OCI-LY3 (cell line): ENCODE measurements around the gene FRAS1.

ENCODE experiments used
- H2AFZ ChIP-seq: fragments of 200-600, 300-600 bp; shearing (Covaris generic); 2 replicates; pipeline ENCODE4 v1.6.0; 2014; ENCODE audit warnings: antibody characterized with exemption, low read depth, low read length
- H3K27ac ChIP-seq: fragments of 200-600, 300-600 bp; sonication (generic); 2 replicates; pipeline ENCODE4 v1.5.1; 2014; ENCODE audit warnings: mild to moderate bottlenecking, low read length, moderate library complexity, mixed read lengths
- H3K27me3 ChIP-seq: fragments of 200-600, 300-600 bp; sonication (generic); 2 replicates; pipeline ENCODE4 v1.6.1; 2014; ENCODE audit warnings: low read depth, low read length, mixed read lengths
- H3K36me3 ChIP-seq: fragments of 200-600, 300-600 bp; sonication (generic); replicated peaks from 2 replicates; pipeline ENCODE3; 2014; ENCODE audit warnings: low read depth, low read length, mixed read lengths
- H3K4me1 ChIP-seq: fragments of 300-600, 200-600 bp; sonication (generic); 2 replicates; pipeline ENCODE4 v1.6.1; 2014; ENCODE audit warnings: low read length, mixed read lengths
- H3K4me2 ChIP-seq: fragments of 200-600, 300-600 bp; sonication (generic); 2 replicates; pipeline ENCODE4 v1.6.1; 2014; ENCODE audit warnings: low read length, mixed read lengths
- H3K4me3 ChIP-seq: fragments of 300-600, 200-600 bp; sonication (generic); 2 replicates; pipeline ENCODE4 v1.5.1; 2014; ENCODE audit warnings: antibody characterized with exemption, mild to moderate bottlenecking, low read length, moderate library complexity
- H3K79me2 ChIP-seq: fragments of 300-600, 200-600 bp; shearing (Covaris generic); 2 replicates; pipeline ENCODE4 v1.6.1; 2014; ENCODE audit warnings: mild to moderate bottlenecking, low read length, mixed read lengths
- H3K9ac ChIP-seq: fragments of 300-600, 200-600 bp; shearing (Covaris generic); 2 replicates; pipeline ENCODE4 v1.6.0; 2014; ENCODE audit warnings: mild to moderate bottlenecking, low read length, moderate library complexity
- H3K9me3 ChIP-seq: fragments of 200-600, 300-600 bp; shearing (Covaris generic); 2 replicates; pipeline ENCODE4 v1.6.1; 2014; ENCODE audit warnings: low read length, mixed read lengths; ENCODE audit not compliant: insufficient read depth
- H4K20me1 ChIP-seq: fragments of 200-600, 300-600 bp; sonication (generic); 2 replicates; pipeline ENCODE4 v1.6.1; 2016; ENCODE audit warnings: low read length, mixed read lengths; ENCODE audit not compliant: insufficient read depth
- CTCF ChIP-seq: fragments of 200-600, 300-600 bp; sonication (generic); IDR thresholded peaks from 2 replicates; pipeline ENCODE4 v1.5.1; 2014; ENCODE audit warnings: antibody characterized with exemption, low read length, low read depth
- EZH2phosphoT487 ChIP-seq: fragments of 200-600 bp; shearing (Covaris generic); IDR thresholded peaks from 2 replicates; pipeline ENCODE4 v1.6.1; 2018; ENCODE audit warnings: antibody characterized with exemption, mixed run types, low read depth

Gene FRAS1

DNA sequence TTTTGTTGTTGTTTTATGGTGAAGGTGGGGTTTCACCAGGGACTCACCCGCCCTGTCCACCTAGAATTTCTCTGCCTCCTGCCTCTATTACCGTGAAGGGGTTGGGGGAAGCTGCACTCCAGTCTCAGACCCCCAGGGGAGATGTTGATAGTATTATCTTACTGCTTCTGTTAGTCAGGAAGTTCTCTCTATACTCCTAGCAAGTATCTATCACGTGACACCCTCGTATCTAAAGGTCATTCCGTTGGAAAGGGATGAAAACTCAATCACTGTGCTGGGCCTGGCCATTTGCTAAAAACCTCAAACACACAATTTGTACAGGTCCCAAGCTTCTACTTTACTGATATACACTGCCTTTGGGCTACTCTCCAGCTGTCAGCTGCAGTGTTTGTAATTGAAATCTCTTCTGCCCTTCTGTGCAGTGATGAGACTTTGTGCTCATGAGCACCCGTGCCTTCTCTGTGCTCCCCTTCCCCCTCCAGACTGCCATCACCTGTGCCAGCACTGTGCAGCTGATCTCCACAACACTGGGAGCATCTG, 306.0 kb downstream of the FRAS1 start:
- Histone ChIP-seq H3K27me3 (no peaks in the 10 kb centered on the region), H3K79me2 (no peaks in the 10 kb centered on the region), H2AFZ (no peak overlapping the region), H3K9me3 (no peaks in the 10 kb centered on the region), H3K4me3 (no peak overlapping the region), H3K4me1 (0 out of 2 replicates have a peak, but pooled peaks cover 3% of the 10 kb centered on the region), H3K36me3 (no peaks in the 10 kb centered on the region), H3K27ac (no peak overlapping the region), H3K4me2 (no peak overlapping the region), H4K20me1 (no peaks in the 10 kb centered on the region), H3K9ac (no peak overlapping the region)
- no peak for TF ChIP-seq CTCF
- TF ChIP-seq EZH2phosphoT487, result no peak

DNA sequence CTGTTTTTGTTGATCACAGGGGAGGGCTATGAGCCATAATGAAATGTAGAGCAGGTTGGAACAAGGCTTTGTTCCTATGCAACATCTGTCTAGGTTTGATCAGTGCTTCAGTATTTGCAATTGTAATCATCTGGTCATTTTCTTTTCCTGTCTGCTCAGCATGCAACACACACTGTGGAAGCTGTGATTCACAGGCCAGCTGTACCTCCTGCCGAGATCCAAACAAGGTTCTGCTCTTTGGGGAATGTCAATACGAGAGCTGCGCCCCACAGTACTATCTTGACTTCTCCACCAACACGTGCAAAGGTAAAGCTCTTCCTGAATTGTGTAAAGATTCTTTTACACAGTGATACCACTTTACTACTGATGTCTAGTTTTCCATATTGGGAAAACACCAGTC, 312.6 kb downstream of the FRAS1 start:
- Histone ChIP-seq H3K79me2 (no peaks in the 10 kb centered on the region), H3K27me3 (no peaks in the 10 kb centered on the region), H3K9ac (no peak overlapping the region), H3K27ac (no peak overlapping the region), H3K4me2 (no peak overlapping the region), H3K4me1 (no peaks in the 10 kb centered on the region), H3K9me3 (no peaks in the 10 kb centered on the region), H4K20me1 (no peaks in the 10 kb centered on the region), H3K4me3 (no peak overlapping the region), H3K36me3 (no peaks in the 10 kb centered on the region), H2AFZ (no peak overlapping the region)
- TF ChIP-seq CTCF (no peak), EZH2phosphoT487 (no peak)

- Histone ChIP-seq H3K9ac (no peak overlapping the region), H3K4me2 (no peak overlapping the region), H3K4me1 (no peaks in the 10 kb centered on the region), H3K27ac (no peak overlapping the region), H2AFZ (no peak overlapping the region), H4K20me1 (no peaks in the 10 kb centered on the region), H3K9me3 (no peaks in the 10 kb centered on the region), H3K79me2 (no peaks in the 10 kb centered on the region), H3K36me3 (no peaks in the 10 kb centered on the region), H3K4me3 (no peak overlapping the region), H3K27me3 (no peaks in the 10 kb centered on the region)
- TF ChIP-seq CTCF (no peak), EZH2phosphoT487 (no peak)
These were observed 313.7 kb downstream of the FRAS1 start for GRCh38 chr4:78370631-78371372.

DNA sequence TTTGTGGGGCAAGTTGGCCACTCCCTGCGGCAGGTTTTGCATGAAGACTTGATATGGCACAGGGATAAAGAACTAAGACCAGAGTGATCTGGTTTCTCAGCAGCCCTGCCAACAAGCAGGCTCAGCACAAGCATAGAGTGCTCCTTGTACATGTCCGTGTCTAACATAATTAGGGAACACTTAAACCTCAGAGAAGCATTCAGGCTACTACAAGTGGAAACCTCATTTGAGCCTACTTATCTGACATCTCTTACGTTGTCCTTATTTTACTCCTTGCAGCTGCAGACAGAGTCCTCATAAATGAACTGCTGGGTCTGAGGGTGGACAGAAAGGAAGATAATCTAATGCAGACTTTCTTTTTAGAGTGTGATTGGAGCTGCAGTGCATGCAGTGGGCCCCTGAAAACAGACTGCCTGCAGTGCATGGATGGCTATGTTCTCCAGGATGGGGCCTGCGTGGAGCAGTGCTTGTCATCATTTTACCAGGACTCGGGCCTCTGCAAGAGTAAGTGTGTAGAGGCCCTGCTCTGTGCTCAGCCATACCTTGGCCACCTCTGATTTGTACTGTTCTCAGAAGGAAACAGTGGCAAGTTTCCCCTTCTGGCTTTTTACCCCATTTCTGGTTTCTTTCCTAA, 315.3 kb downstream of the FRAS1 start:
- no peak for TF ChIP-seq CTCF
- TF ChIP-seq EZH2phosphoT487, result no peak

More for the DNA sequence above, 315.3 kb downstream of the FRAS1 start:
- H3K27ac ChIP-seq, result no peak overlapping the region
- H3K9ac ChIP-seq, result no peak overlapping the region
- H3K4me2 ChIP-seq, result no peak overlapping the region
- H4K20me1 ChIP-seq, result no peaks in the 10 kb centered on the region
- no peak overlapping the region for H3K4me3 ChIP-seq
- no peaks in the 10 kb centered on the region for H3K79me2 ChIP-seq
- H3K9me3 ChIP-seq, result no peaks in the 10 kb centered on the region
- H3K27me3 ChIP-seq, result no peaks in the 10 kb centered on the region
- no peaks in the 10 kb centered on the region for H3K36me3 ChIP-seq
- no peaks in the 10 kb centered on the region for H3K4me1 ChIP-seq
- H2AFZ ChIP-seq, result no peak overlapping the region
